ELF-1 (cell line): ENCODE results near the gene VWA8.
"Not testable (repeated sequence)": the region's sequence is repeated elsewhere in the genome, so short reads cannot be mapped to it uniquely, and the experiment has no call there.

ENCODE experiments used
- DNase-seq: peaks from one replicate; pipeline ENCODE4 v3.0.0-alpha.2; 2016; ENCODE audit warnings: low read depth, low spot score

The VWA8 gene

GRCh38 chr13:41745496-41745895 is 215.4 kb downstream of the VWA8 start:
- not testable (repeated sequence) for DNase-seq

- DNase-seq, result no peak
Observed at GRCh38 chr13:41742917-41743552, 217.9 kb downstream of the VWA8 start.

GRCh38 chr13:41740479-41740878 is 220.4 kb downstream of the VWA8 start:
- no peak for DNase-seq

- DNase-seq, result no peak
Observed at GRCh38 chr13:41722684-41723535, 238.0 kb downstream of the VWA8 start.

- DNase-seq, result no peak
Observed at GRCh38 chr13:41720839-41721561, 239.9 kb downstream of the VWA8 start.

GRCh38 chr13:41716236-41716635 is 244.7 kb downstream of the VWA8 start:
- no peak for DNase-seq

- no peak for DNase-seq
Observed at GRCh38 chr13:41713405-41713804, 247.5 kb downstream of the VWA8 start.

- DNase-seq, result no peak
Observed at GRCh38 chr13:41710771-41711170, 250.1 kb downstream of the VWA8 start.

GRCh38 chr13:41709511-41709910 is 251.4 kb downstream of the VWA8 start:
- DNase-seq, result no peak

- no peak for DNase-seq
Observed at GRCh38 chr13:41708713-41709112, 252.2 kb downstream of the VWA8 start.

GRCh38 chr13:41707194-41707821 is 253.6 kb downstream of the VWA8 start:
- no peak for DNase-seq

- DNase-seq, result no peak
Observed at GRCh38 chr13:41706152-41706551, 254.8 kb downstream of the VWA8 start.

- DNase-seq, result no peak
Observed at GRCh38 chr13:41702540-41702939, 258.4 kb downstream of the VWA8 start.

GRCh38 chr13:41701676-41702075 is 259.2 kb downstream of the VWA8 start:
- DNase-seq, result no peak

GRCh38 chr13:41700790-41701310 is 260.1 kb downstream of the VWA8 start:
- DNase-seq, result no peak

GRCh38 chr13:41699759-41700158 is 261.1 kb downstream of the VWA8 start:
- DNase-seq, result no peak

GRCh38 chr13:41697578-41697977 is 263.3 kb downstream of the VWA8 start:
- DNase-seq, result no peak

GRCh38 chr13:41696163-41697003 is 264.5 kb downstream of the VWA8 start:
- DNase-seq, result no peak

- no peak for DNase-seq
Observed at GRCh38 chr13:41694545-41695301, 266.2 kb downstream of the VWA8 start.

- no peak for DNase-seq
Observed at GRCh38 chr13:41693434-41693833, 267.5 kb downstream of the VWA8 start.
